ENCODE data around the gene ITGB5.

DNA sequence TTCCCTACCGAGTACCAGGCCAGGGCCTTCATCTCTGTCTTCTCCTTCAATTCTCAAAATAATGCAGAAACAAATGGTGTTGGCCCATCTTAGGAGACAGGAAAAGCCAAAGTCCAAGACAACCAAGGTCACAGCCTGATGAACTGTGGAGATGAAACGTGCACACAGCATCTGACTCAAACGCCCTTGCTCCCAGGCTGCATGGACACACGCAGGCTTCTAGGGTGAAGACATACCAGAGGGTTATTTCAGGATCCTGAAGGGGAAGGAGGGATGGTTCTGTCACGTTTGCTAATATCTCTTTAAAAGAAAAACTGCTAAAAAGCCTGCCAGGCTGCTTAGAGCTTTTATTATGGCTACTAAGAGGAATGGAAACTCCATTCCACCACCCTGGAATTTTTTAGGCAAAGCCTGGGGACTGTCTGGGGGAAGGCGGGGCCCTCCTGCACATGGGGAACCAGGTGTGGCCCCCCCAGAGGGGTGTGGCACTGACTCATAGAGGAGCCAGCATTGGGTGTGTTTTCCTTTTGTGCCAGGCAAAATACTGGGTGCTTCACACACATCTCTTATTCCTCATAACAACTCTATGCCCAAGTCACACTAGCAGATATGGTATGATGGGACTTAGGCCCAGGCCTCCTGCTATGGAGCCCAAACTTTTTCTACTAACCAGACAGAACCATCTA, 94.0 kb downstream of the ITGB5 start:
- TF ChIP-seq CTCF (IDR thresholded peaks at IDR 0.05), result no peak
- no peak for TF ChIP-seq EP300 (IDR thresholded peaks at IDR 0.05)
